ENCODE measurements around the gene IPO13. TPM values are rescaled to one million over a fixed set of nuclear protein-coding genes. Genes with fewer than 3 reads are reported as not detected.
A peak's percentile ranks its signal among the peaks of the same experiment; 100 is the strongest.

IPO13 gene
- polyA plus RNA-seq, 1 of the 3 experiments (the other 2 are of a cell fraction), result 15.5 TPM

DNA sequence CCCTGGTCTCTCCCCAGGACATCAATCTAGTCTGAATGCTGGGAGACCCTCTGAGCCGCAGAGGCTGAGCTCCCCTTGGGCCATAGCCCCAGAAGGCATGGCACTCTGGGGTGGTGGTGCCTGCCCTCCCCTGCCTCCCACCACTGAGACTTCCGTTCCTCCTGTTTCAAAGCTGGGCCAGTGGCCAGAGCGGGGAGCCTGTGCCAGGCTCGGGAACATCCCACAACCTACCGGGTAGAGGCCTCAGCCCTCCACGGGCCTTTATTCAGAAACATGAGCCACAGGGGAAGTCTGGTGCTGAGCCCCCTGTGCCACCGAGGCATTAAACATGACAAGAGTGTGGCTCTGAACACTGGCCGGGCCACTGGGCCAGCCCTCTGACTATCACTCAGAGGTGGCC is 52.7 kb downstream of the IPO13 start:
- H2AFZ ChIP-seq (ENCODE audit: low read depth), result no peak overlapping the region
- TF ChIP-seq ELF1 (IDR thresholded peaks at IDR 0.05) (no peak), RAD21 (IDR thresholded peaks at IDR 0.05; ENCODE audit: low read length) (no peak)
- no peaks in the 10 kb centered on the region for H3K36me3 ChIP-seq (replicated peaks in 1 of 2; ENCODE audit: control insufficient read depth in 1 of 2, insufficient read depth in 2 of 2, low read length in 1 of 2)
- no peak overlapping the region for H3K9ac ChIP-seq
- H3K9me2 ChIP-seq, result no peaks in the 10 kb centered on the region
- ChIA-PET POLR2A (no interaction called here), CTCF (interaction anchor here (1.0 to 20.6 kb wide), 4 partner anchors 26 to 489 kb away, joined by 3 to 598 read pairs (median 12); partner anchors contain the start of gene SLC6A9)
- no peaks in the 10 kb centered on the region for H3K9me3 ChIP-seq
- H3K79me2 ChIP-seq (ENCODE audit: insufficient read depth), result no peaks in the 10 kb centered on the region
- H3K27ac ChIP-seq (ENCODE audit: low read depth in 2 of 2, low read length in 1 of 2), result peak overlapping the region in 1 of 2 experiments; percentile 50; a peak in 1 of 4 replicates
- H4K20me1 ChIP-seq (ENCODE audit: insufficient read depth), result no peaks in the 10 kb centered on the region
- H3K4me1 ChIP-seq (ENCODE audit: control insufficient read depth in 1 of 2, insufficient read depth in 2 of 2, low read depth in 1 of 2, low read length in 1 of 2), result peaks cover 0 to 59% of the 10 kb centered on the region in 2 experiments; a peak in 2 of 4 replicates
- no peaks in the 10 kb centered on the region for H3F3A ChIP-seq (replicated peaks; ENCODE audit: insufficient read depth)
- no peaks in the 10 kb centered on the region for H3K27me3 ChIP-seq (ENCODE audit: insufficient read depth)
- H3K4me3 ChIP-seq (ENCODE audit: low read depth in 2 of 2, low read length in 1 of 2), result no peak overlapping the region
- 90% methylated on average over 3 of the region's 8 CpGs for WGBS (ENCODE audit: low lambda C conversion rate)
- no peak for DNase-seq
- H3K4me2 ChIP-seq, result no peak overlapping the region

DNA sequence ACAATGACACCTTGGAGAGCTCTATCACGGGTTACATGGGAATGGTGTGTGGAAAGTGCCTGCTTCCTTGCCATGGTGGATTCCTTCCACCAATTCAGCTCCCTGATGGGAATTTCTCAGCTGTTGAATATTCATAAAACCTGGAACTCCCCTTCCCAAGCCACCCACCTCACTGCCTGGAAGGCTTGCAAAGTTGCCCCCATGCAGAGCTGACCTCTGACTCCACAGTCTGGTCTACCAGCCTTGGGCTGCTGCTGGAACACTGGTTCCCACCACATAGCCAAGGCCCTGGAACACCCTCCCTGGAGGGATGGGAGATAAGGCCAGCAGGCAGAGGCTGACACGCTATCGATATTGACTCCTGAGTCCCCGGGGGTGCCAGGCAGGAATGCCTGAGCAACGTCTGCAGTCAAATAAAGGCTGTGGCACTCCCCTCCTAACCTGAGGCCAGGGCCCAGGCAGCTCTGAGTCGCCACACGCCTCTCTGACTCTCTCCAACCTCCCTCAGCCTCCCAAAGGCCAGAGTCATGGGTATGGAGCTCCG is 53.4 kb downstream of the IPO13 start:
- TF ChIP-seq FOSL2 (IDR thresholded peaks at IDR 0.05; ENCODE audit: borderline replicate concordance, low read depth) (no peak), MEF2A (IDR thresholded peaks at IDR 0.05; ENCODE audit: borderline replicate concordance, low read depth) (no peak), RAD21 (IDR thresholded peaks at IDR 0.05; ENCODE audit: low read length) (no peak)
- TF ChIP-seq, protein P1, sequence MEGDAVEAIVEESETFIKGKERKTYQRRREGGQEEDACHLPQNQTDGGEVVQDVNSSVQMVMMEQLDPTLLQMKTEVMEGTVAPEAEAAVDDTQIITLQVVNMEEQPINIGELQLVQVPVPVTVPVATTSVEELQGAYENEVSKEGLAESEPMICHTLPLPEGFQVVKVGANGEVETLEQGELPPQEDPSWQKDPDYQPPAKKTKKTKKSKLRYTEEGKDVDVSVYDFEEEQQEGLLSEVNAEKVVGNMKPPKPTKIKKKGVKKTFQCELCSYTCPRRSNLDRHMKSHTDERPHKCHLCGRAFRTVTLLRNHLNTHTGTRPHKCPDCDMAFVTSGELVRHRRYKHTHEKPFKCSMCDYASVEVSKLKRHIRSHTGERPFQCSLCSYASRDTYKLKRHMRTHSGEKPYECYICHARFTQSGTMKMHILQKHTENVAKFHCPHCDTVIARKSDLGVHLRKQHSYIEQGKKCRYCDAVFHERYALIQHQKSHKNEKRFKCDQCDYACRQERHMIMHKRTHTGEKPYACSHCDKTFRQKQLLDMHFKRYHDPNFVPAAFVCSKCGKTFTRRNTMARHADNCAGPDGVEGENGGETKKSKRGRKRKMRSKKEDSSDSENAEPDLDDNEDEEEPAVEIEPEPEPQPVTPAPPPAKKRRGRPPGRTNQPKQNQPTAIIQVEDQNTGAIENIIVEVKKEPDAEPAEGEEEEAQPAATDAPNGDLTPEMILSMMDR (IDR thresholded peaks at IDR 0.05), result no peak
- no peak overlapping the region for H3K4me2 ChIP-seq
- ChIA-PET POLR2A (no interaction called here), CTCF (interaction anchor here (0.7 to 20.6 kb wide), 5 partner anchors 26 to 731 kb away, joined by 3 to 598 read pairs (median 3); partner anchors contain the start of genes RNU5D-1 and SLC6A9)
- H4K20me1 ChIP-seq (ENCODE audit: insufficient read depth), result no peaks in the 10 kb centered on the region
- no peak for DNase-seq
- H3K9ac ChIP-seq, result no peak overlapping the region
- no peaks in the 10 kb centered on the region for H3K9me2 ChIP-seq
- H2AFZ ChIP-seq (ENCODE audit: low read depth), result no peak overlapping the region
- peaks cover 0 to 52% of the 10 kb centered on the region in 2 experiments; a peak in 2 of 4 replicates for H3K4me1 ChIP-seq (ENCODE audit: control insufficient read depth in 1 of 2, insufficient read depth in 2 of 2, low read depth in 1 of 2, low read length in 1 of 2)
- H3K27me3 ChIP-seq (ENCODE audit: insufficient read depth), result no peaks in the 10 kb centered on the region
- no peaks in the 10 kb centered on the region for H3K9me3 ChIP-seq
- no peaks in the 10 kb centered on the region for H3K36me3 ChIP-seq (replicated peaks in 1 of 2; ENCODE audit: control insufficient read depth in 1 of 2, insufficient read depth in 2 of 2, low read length in 1 of 2)
- no peak overlapping the region; a peak in 1 of 4 replicates for H3K27ac ChIP-seq (ENCODE audit: low read depth in 2 of 2, low read length in 1 of 2)
- WGBS (ENCODE audit: low lambda C conversion rate), result 77% methylated on average over 3 of the region's 8 CpGs
- no peak overlapping the region for H3K4me3 ChIP-seq (ENCODE audit: low read depth in 2 of 2, low read length in 1 of 2)
- H3F3A ChIP-seq (replicated peaks; ENCODE audit: insufficient read depth), result no peaks in the 10 kb centered on the region
- no peaks in the 10 kb centered on the region for H3K79me2 ChIP-seq (ENCODE audit: insufficient read depth)

DNA sequence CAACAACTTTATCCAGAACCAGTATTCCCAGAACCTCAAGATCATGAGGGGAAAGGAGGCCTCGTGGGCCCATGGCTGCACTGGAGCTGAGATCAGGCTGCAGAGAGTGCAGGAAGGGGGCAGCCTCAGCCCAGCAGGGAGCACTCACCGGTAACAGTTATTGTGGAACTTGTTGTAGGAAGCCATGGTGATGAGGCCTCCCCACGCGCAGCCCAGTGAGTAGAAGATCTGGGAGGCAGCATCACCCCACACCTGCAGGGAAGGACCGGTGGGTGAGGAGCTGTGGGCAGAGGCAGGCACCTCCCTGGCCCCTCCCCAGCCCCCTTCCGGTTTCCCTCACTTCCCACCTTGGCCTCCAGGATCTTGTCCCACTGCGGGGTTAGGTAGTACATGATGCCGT is 55.4 kb downstream of the IPO13 start:
- no peaks in the 10 kb centered on the region for H3K9me2 ChIP-seq
- CTCF ChIA-PET, result interaction anchor here (0.6 to 20.6 kb wide), 5 partner anchors 9 to 238 kb away, joined by 3 to 598 read pairs (median 4); partner anchors contain the start of gene SLC6A9
- H4K20me1 ChIP-seq (ENCODE audit: insufficient read depth), result no peaks in the 10 kb centered on the region
- no peaks in the 10 kb centered on the region for H3F3A ChIP-seq (replicated peaks; ENCODE audit: insufficient read depth)
- POLR2A ChIA-PET, result no interaction called here
- H3K4me1 ChIP-seq (ENCODE audit: control insufficient read depth in 1 of 2, insufficient read depth in 2 of 2, low read depth in 1 of 2, low read length in 1 of 2), result peaks cover 0 to 36% of the 10 kb centered on the region in 2 experiments; a peak in 2 of 4 replicates
- WGBS (ENCODE audit: low lambda C conversion rate), result 88% methylated on average over 7 of the region's 8 CpGs
- no peak for DNase-seq
- no peaks in the 10 kb centered on the region for H3K27me3 ChIP-seq (ENCODE audit: insufficient read depth)
- H3K4me2 ChIP-seq, result no peak overlapping the region
- H3K27ac ChIP-seq (ENCODE audit: low read depth in 2 of 2, low read length in 1 of 2), result no peak overlapping the region
- no peak overlapping the region for H3K9ac ChIP-seq
- no peaks in the 10 kb centered on the region for H3K79me2 ChIP-seq (ENCODE audit: insufficient read depth)
- no peaks in the 10 kb centered on the region for H3K9me3 ChIP-seq
- H3K4me3 ChIP-seq (ENCODE audit: low read depth in 2 of 2, low read length in 1 of 2), result no peak overlapping the region
- H2AFZ ChIP-seq (ENCODE audit: low read depth), result no peak overlapping the region
- no peaks in the 10 kb centered on the region for H3K36me3 ChIP-seq (replicated peaks in 1 of 2; ENCODE audit: control insufficient read depth in 1 of 2, insufficient read depth in 2 of 2, low read length in 1 of 2)
- no peak for TF ChIP-seq YY1 (IDR thresholded peaks at IDR 0.05; ENCODE audit: low read depth)
- no peak for TF ChIP-seq FOXM1 (IDR thresholded peaks at IDR 0.05; ENCODE audit: low read depth)
- TF ChIP-seq, protein P2, sequence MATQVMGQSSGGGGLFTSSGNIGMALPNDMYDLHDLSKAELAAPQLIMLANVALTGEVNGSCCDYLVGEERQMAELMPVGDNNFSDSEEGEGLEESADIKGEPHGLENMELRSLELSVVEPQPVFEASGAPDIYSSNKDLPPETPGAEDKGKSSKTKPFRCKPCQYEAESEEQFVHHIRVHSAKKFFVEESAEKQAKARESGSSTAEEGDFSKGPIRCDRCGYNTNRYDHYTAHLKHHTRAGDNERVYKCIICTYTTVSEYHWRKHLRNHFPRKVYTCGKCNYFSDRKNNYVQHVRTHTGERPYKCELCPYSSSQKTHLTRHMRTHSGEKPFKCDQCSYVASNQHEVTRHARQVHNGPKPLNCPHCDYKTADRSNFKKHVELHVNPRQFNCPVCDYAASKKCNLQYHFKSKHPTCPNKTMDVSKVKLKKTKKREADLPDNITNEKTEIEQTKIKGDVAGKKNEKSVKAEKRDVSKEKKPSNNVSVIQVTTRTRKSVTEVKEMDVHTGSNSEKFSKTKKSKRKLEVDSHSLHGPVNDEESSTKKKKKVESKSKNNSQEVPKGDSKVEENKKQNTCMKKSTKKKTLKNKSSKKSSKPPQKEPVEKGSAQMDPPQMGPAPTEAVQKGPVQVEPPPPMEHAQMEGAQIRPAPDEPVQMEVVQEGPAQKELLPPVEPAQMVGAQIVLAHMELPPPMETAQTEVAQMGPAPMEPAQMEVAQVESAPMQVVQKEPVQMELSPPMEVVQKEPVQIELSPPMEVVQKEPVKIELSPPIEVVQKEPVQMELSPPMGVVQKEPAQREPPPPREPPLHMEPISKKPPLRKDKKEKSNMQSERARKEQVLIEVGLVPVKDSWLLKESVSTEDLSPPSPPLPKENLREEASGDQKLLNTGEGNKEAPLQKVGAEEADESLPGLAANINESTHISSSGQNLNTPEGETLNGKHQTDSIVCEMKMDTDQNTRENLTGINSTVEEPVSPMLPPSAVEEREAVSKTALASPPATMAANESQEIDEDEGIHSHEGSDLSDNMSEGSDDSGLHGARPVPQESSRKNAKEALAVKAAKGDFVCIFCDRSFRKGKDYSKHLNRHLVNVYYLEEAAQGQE (IDR thresholded peaks at IDR 0.05; ENCODE audit: low read depth, low read length), result no peak
- TF ChIP-seq ELF1 (IDR thresholded peaks at IDR 0.05), result no peak
- TF ChIP-seq RXRA (IDR thresholded peaks at IDR 0.05; ENCODE audit: borderline replicate concordance, low read depth), result no peak
- TF ChIP-seq TEAD4 (IDR thresholded peaks at IDR 0.05; ENCODE audit: borderline replicate concordance, insufficient read depth), result no peak
- TF ChIP-seq CHD2 (IDR thresholded peaks at IDR 0.05; ENCODE audit: low read length, partially characterized antibody), result no peak
- TF ChIP-seq, protein P3, sequence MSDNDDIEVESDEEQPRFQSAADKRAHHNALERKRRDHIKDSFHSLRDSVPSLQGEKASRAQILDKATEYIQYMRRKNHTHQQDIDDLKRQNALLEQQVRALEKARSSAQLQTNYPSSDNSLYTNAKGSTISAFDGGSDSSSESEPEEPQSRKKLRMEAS (IDR thresholded peaks at IDR 0.05; ENCODE audit: low read depth), result no peak
- TF ChIP-seq MEF2A (IDR thresholded peaks at IDR 0.05; ENCODE audit: borderline replicate concordance, low read depth), result no peak
- TF ChIP-seq RFX5 (IDR thresholded peaks at IDR 0.05; ENCODE audit: low read length), result no peak

Data from SK-N-SH (cell line).